Neural progenitor cell (in vitro differentiated cells): ENCODE measurements around the gene RASD2. TPM values are rescaled to one million over a fixed set of nuclear protein-coding genes. Genes with fewer than 3 reads are reported as not detected.

Source experiments
- DNase-seq: peaks from one replicate; pipeline ENCODE4 v3.0.0-alpha.2; 2016; ENCODE audit warnings: low spot score
- H2AFZ ChIP-seq: fragments of 200-600 bp; sonication (generic); replicated peaks from 2 replicates; pipeline ENCODE4 v1.6.1; 2016; ENCODE audit warnings: antibody characterized with exemption
- H3F3A ChIP-seq: fragments of 200-600 bp; sonication (generic); 2 replicates; pipeline ENCODE4 v1.6.1; 2016; ENCODE audit warnings: antibody characterized with exemption, low read depth
- H3K27ac ChIP-seq: fragments of 200-600 bp; sonication (generic); 2 replicates; pipeline ENCODE4 v1.5.1; 2016; ENCODE audit warnings: mild to moderate bottlenecking
- H3K27me3 ChIP-seq: fragments of 200-600 bp; sonication (generic); 2 replicates; pipeline ENCODE4 v1.6.1; 2016; ENCODE audit warnings: mild to moderate bottlenecking, moderate library complexity
- H3K36me3 ChIP-seq: fragments of 200-600 bp; sonication (generic); 2 replicates; pipeline ENCODE4 v1.5.1; 2016
- H3K4me1 ChIP-seq: fragments of 200-600 bp; sonication (generic); 2 replicates; pipeline ENCODE4 v1.6.1; 2016; ENCODE audit warnings: mixed run types
- H3K4me2 ChIP-seq: fragments of 200-600 bp; sonication (generic); 2 replicates; pipeline ENCODE4 v1.6.1; 2016
- H3K4me3 ChIP-seq: fragments of 200-600 bp; sonication (generic); 2 replicates; pipeline ENCODE4 v1.5.1; 2016
- H3K79me2 ChIP-seq: fragments of 200-600 bp; sonication (generic); 2 replicates; pipeline ENCODE4 v1.6.1; 2016; ENCODE audit warnings: low read depth
- H3K9ac ChIP-seq: fragments of 200-600 bp; sonication (generic); 2 replicates; pipeline ENCODE4 v1.6.1; 2016
- H3K9me3 ChIP-seq: fragments of 200-600 bp; sonication (generic); 2 replicates; pipeline ENCODE4 v1.5.1; 2016; ENCODE audit warnings: low read depth
- H4K20me1 ChIP-seq: fragments of 200-600 bp; sonication (generic); 2 replicates; pipeline ENCODE4 v1.6.1; 2016; ENCODE audit warnings: low read depth
- H3K27ac Mint-ChIP-seq: 3 replicates; pipeline ENCODE4 v1.8.0; 2021; ENCODE audit warnings: mixed read lengths
- H3K27me3 Mint-ChIP-seq: 2 replicates; pipeline ENCODE4 v1.8.0; 2022; ENCODE audit warnings: low read depth, mild to moderate bottlenecking, inconsistent platforms, moderate library complexity, mixed read lengths; ENCODE audit not compliant: insufficient read depth
- H3K36me3 Mint-ChIP-seq: 3 replicates; pipeline ENCODE4 v1.8.0; 2021; ENCODE audit warnings: mixed read lengths
- H3K4me1 Mint-ChIP-seq: 3 replicates; pipeline ENCODE4 v1.8.0; 2021; ENCODE audit warnings: mixed read lengths
- H3K4me3 Mint-ChIP-seq: 3 replicates; pipeline ENCODE4 v1.8.0; 2021; ENCODE audit warnings: mild to moderate bottlenecking, moderate library complexity, mixed read lengths
- H3K9me3 Mint-ChIP-seq: 3 replicates; pipeline ENCODE4 v1.8.0; 2020; ENCODE audit warnings: mixed read lengths
- EZH2 ChIP-seq: fragments of 200-600 bp; sonication (generic); IDR thresholded peaks from 2 replicates; pipeline ENCODE4 v1.6.1; 2017; ENCODE audit warnings: antibody characterized with exemption, mild to moderate bottlenecking, moderate library complexity
- EZH2phosphoT487 ChIP-seq: fragments of 200-600 bp; sonication (generic); IDR thresholded peaks from 2 replicates; pipeline ENCODE4 v1.6.1; 2017; ENCODE audit warnings: antibody characterized with exemption
- total RNA-seq: library from RNA; depleted of rRNA; stranded (reverse); fragments of >200 nt; gene quantifications from 2 replicates; pipeline ENCODE4 v1.2.3, GENCODE V29; 2015; ENCODE audit warnings: low replicate concordance
- TF ChIP-seq, protein P1 (sequence below): fragments of 200-600 bp; sonication (generic); IDR thresholded peaks from 2 replicates; pipeline ENCODE4 v1.5.1; 2017; ENCODE audit warnings: antibody characterized with exemption, mild to moderate bottlenecking

Gene RASD2
- total RNA-seq, 1 donor from 2014 or later, result 0.04 TPM

DNA sequence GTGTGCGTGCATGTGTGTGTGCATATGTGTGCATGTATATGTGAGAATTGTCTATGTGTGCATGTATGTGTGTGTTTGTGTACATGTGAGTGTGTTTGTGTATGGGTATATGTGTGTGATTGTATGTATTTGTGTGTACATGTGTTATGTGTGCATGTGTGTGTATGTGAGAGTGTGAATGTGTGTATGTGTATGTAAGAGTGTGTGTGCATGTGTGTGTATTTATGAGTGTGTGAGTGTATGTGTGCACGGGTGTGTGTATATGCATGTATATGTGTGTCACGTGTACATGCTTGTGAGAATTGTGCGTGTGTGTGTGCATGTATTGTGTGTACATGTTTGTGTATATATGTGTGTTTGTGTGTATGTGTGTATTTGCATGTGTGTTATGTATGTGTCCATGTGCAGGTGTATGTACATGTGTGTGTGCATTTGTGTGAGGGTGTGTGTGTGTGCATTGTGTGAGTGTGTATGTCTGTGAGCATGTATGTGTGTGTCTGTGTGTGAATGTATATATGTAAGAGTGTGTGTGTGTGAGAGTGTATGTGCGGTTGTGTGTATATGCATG lies 60.5 kb downstream of the RASD2 start:
- H3K9ac ChIP-seq, result no peak overlapping the region
- peaks cover 5% of the 10 kb centered on the region for H3K4me1 ChIP-seq
- Mint-ChIP-seq H3K27me3 (peaks cover 7% of the 10 kb centered on the region), H3K27ac (no peak overlapping the region), H3K4me1 (peaks cover 15% of the 10 kb centered on the region), H3K4me3 (no peak overlapping the region), H3K9me3 (no peaks in the 10 kb centered on the region), H3K36me3 (no peaks in the 10 kb centered on the region)
- H4K20me1 ChIP-seq, result no peaks in the 10 kb centered on the region
- no peak overlapping the region for H3K27ac ChIP-seq
- H3K9me3 ChIP-seq, result no peaks in the 10 kb centered on the region
- H3K4me3 ChIP-seq, result no peak overlapping the region
- H2AFZ ChIP-seq, result no peak overlapping the region
- no peaks in the 10 kb centered on the region for H3K27me3 ChIP-seq
- DNase-seq, result no peak
- no peak overlapping the region for H3K4me2 ChIP-seq
- no peaks in the 10 kb centered on the region for H3K79me2 ChIP-seq
- no peaks in the 10 kb centered on the region for H3K36me3 ChIP-seq
- no peak for TF ChIP-seq EZH2phosphoT487
- TF ChIP-seq EZH2, result no peak
- TF ChIP-seq, protein P1, sequence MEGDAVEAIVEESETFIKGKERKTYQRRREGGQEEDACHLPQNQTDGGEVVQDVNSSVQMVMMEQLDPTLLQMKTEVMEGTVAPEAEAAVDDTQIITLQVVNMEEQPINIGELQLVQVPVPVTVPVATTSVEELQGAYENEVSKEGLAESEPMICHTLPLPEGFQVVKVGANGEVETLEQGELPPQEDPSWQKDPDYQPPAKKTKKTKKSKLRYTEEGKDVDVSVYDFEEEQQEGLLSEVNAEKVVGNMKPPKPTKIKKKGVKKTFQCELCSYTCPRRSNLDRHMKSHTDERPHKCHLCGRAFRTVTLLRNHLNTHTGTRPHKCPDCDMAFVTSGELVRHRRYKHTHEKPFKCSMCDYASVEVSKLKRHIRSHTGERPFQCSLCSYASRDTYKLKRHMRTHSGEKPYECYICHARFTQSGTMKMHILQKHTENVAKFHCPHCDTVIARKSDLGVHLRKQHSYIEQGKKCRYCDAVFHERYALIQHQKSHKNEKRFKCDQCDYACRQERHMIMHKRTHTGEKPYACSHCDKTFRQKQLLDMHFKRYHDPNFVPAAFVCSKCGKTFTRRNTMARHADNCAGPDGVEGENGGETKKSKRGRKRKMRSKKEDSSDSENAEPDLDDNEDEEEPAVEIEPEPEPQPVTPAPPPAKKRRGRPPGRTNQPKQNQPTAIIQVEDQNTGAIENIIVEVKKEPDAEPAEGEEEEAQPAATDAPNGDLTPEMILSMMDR, result no peak
- H3F3A ChIP-seq, result peaks cover 11% of the 10 kb centered on the region

DNA sequence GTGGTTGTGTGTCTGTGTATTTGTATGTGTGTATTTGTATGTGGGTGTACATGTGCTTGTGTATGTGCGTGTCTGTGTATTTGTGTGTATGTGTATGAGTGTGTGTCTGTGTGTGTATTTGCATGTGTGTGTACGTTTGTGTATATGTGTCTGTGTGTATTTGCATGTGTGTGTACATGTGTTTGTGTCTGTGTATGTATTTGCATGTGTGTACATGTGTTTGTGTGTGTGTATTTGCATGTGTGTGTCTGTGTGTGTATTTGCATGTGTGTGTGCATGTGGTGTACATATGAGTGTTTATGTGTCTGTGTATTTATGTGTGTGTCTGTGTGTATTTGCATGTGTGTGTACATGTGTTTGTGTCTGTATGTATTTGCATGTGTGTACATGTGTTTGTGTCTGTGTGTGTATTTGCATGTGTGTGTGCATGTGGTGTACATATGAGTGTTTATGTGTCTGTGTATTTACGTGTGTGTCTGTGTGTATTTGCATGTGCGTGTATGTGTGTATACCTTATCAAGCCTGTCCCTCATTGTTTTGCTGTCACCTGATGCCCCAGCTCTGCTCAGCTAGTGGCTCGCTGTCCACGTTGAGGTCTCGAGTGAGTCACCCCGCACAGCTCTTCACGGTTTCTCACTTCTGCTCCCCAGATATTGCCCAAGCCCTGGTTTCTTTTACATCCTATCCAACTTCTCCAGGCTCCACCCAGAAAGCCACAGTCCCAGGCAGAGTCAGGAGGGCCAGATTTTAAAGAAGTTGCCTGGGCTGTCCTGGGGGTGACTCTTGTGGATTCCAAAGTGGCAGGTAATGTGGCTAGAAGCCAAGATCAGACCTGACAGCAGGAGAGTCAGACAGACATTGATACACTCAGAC lies 61.3 kb downstream of the RASD2 start:
- DNase-seq, result no peak
- H3K27me3 ChIP-seq, result no peaks in the 10 kb centered on the region
- no peaks in the 10 kb centered on the region for H3K36me3 ChIP-seq
- no peaks in the 10 kb centered on the region for H3K79me2 ChIP-seq
- no peaks in the 10 kb centered on the region for H3K9me3 Mint-ChIP-seq
- peaks cover 21% of the 10 kb centered on the region for H3K4me1 Mint-ChIP-seq
- no peaks in the 10 kb centered on the region for H3K36me3 Mint-ChIP-seq
- H3K4me2 ChIP-seq, result no peak overlapping the region
- no peak overlapping the region for H3K27ac ChIP-seq
- peaks cover 5% of the 10 kb centered on the region for H3K4me1 ChIP-seq
- H3K4me3 ChIP-seq, result no peak overlapping the region
- no peak overlapping the region for H3K27ac Mint-ChIP-seq
- TF ChIP-seq, protein P1, result no peak
- TF ChIP-seq EZH2phosphoT487 (no peak), EZH2 (no peak)
- H3K9me3 ChIP-seq, result no peaks in the 10 kb centered on the region
- H3F3A ChIP-seq, result peaks cover 11% of the 10 kb centered on the region
- peaks cover 5% of the 10 kb centered on the region for H3K27me3 Mint-ChIP-seq
- no peak overlapping the region for H3K9ac ChIP-seq
- no peak overlapping the region for H3K4me3 Mint-ChIP-seq
- no peak overlapping the region for H2AFZ ChIP-seq
- H4K20me1 ChIP-seq, result no peaks in the 10 kb centered on the region

Other genes with a start within 250 kb of the RASD2 start
- gene TOM1, start 240.9 kb upstream of the RASD2 start, total RNA-seq, result 28.6 and 41.5 TPM in 2 replicates
- gene HMOX1, start 159.7 kb upstream of the RASD2 start, total RNA-seq, result 2.4 and 6.5 TPM in 2 replicates
- 131 and 132 TPM in 2 replicates for gene MCM5, start 140.7 kb upstream of the RASD2 start, total RNA-seq
- gene MB, start 76.5 kb downstream of the RASD2 start, total RNA-seq, result 0.53 TPM in 1 of 2 replicates, not detected in the other
- 0.03 TPM in 1 of 2 replicates, not detected in the other for gene APOL6, start 107.6 kb downstream of the RASD2 start, total RNA-seq
- gene APOL5, start 177.0 kb downstream of the RASD2 start, total RNA-seq, result not detected in 2 replicates